Measurements from ENCODE around the gene PGF.

DNA sequence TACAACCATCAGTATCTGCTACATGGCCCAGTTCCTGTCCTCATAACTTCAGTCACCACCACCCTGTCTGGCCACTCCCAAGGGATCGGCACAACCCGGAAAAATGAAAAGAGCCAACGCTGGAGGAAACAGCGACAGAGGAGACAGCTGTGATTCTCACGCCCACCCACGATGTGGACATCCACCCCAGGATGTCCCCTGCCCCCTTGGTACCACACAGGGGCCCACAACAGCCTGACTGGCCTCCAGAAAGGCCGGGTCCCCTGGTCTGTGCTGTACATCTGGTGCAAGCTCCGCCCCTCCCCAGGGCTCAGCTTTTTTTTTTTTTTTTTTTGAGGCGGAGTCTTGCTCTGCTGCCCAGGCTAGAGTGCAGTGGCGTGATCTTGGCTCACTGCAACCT is 44.8 kb downstream of the PGF start:
- TF ChIP-seq EP300 (IDR thresholded peaks at IDR 0.05), result no peak
- TF ChIP-seq POLR2A (IDR thresholded peaks at IDR 0.05), result no peak
- TF ChIP-seq, protein P1, sequence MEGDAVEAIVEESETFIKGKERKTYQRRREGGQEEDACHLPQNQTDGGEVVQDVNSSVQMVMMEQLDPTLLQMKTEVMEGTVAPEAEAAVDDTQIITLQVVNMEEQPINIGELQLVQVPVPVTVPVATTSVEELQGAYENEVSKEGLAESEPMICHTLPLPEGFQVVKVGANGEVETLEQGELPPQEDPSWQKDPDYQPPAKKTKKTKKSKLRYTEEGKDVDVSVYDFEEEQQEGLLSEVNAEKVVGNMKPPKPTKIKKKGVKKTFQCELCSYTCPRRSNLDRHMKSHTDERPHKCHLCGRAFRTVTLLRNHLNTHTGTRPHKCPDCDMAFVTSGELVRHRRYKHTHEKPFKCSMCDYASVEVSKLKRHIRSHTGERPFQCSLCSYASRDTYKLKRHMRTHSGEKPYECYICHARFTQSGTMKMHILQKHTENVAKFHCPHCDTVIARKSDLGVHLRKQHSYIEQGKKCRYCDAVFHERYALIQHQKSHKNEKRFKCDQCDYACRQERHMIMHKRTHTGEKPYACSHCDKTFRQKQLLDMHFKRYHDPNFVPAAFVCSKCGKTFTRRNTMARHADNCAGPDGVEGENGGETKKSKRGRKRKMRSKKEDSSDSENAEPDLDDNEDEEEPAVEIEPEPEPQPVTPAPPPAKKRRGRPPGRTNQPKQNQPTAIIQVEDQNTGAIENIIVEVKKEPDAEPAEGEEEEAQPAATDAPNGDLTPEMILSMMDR (IDR thresholded peaks at IDR 0.05), result no peak
- TF ChIP-seq POLR2AphosphoS5 (IDR thresholded peaks at IDR 0.05), result no peak

Measured in upper lobe of left lung (tissue), 4 donors.